ENCODE data around the gene TBC1D17. TPM values are rescaled to one million over a fixed set of nuclear protein-coding genes. Genes with fewer than 3 reads are reported as not detected.

The TBC1D17 gene
- polyA plus RNA-seq, 1 donor from 2014 or later = 13.1 TPM

DNA sequence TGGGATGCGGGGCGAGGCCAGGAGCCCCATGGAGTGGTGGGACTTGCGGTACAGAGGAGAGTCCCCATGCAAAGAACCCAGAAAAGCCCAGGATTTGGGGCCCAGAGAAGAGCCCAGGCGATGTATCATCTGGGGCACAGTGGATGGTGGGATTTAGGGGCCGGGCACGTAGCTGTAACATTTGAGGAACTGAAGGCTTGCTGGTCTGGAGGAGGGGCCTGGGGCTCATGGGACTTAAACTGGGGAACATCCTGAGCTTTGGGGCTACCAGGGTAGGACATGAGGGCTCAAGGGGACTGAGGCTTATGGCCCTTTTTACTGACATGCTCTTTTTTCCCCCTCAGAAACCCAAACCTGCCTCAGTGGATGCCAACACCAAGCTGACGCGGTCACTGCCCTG, 45.9 kb upstream of the TBC1D17 start:
- H3K4me3 ChIP-seq (ENCODE audit: low read length) = no peak overlapping the region
- H3F3A ChIP-seq (ENCODE audit: insufficient read depth, low read length, poor library complexity, severe bottlenecking) = no peaks in the 10 kb centered on the region
- H3K9ac ChIP-seq (ENCODE audit: low read length) = no peak overlapping the region
- no peaks in the 10 kb centered on the region for H3K9me2 ChIP-seq (ENCODE audit: insufficient read depth, low read length)
- no peaks in the 10 kb centered on the region for H3K9me3 ChIP-seq (ENCODE audit: low read length)
- H3K27ac ChIP-seq (ENCODE audit: low read length) = no peak overlapping the region
- no peak for TF ChIP-seq EZH2 (IDR thresholded peaks at IDR 0.05; ENCODE audit: borderline replicate concordance, insufficient read depth, low read length, poor library complexity, severe bottlenecking)
- no peak for TF ChIP-seq EP300 (conservative IDR thresholded peaks at IDR 0.05; ENCODE audit: poor library complexity, severe bottlenecking)
- no peak for TF ChIP-seq RAD21 (conservative IDR thresholded peaks at IDR 0.05)
- no peak for TF ChIP-seq POLR2AphosphoS5 (IDR thresholded peaks at IDR 0.05)
- TF ChIP-seq SMC3 (conservative IDR thresholded peaks at IDR 0.05; ENCODE audit: poor library complexity) = no peak
- no peak for TF ChIP-seq TAF1 (IDR thresholded peaks at IDR 0.05; ENCODE audit: low read depth)
- TF ChIP-seq, protein P1, sequence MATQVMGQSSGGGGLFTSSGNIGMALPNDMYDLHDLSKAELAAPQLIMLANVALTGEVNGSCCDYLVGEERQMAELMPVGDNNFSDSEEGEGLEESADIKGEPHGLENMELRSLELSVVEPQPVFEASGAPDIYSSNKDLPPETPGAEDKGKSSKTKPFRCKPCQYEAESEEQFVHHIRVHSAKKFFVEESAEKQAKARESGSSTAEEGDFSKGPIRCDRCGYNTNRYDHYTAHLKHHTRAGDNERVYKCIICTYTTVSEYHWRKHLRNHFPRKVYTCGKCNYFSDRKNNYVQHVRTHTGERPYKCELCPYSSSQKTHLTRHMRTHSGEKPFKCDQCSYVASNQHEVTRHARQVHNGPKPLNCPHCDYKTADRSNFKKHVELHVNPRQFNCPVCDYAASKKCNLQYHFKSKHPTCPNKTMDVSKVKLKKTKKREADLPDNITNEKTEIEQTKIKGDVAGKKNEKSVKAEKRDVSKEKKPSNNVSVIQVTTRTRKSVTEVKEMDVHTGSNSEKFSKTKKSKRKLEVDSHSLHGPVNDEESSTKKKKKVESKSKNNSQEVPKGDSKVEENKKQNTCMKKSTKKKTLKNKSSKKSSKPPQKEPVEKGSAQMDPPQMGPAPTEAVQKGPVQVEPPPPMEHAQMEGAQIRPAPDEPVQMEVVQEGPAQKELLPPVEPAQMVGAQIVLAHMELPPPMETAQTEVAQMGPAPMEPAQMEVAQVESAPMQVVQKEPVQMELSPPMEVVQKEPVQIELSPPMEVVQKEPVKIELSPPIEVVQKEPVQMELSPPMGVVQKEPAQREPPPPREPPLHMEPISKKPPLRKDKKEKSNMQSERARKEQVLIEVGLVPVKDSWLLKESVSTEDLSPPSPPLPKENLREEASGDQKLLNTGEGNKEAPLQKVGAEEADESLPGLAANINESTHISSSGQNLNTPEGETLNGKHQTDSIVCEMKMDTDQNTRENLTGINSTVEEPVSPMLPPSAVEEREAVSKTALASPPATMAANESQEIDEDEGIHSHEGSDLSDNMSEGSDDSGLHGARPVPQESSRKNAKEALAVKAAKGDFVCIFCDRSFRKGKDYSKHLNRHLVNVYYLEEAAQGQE (IDR thresholded peaks at IDR 0.05; ENCODE audit: borderline replicate concordance) = no peak
- TF ChIP-seq, protein P2, sequence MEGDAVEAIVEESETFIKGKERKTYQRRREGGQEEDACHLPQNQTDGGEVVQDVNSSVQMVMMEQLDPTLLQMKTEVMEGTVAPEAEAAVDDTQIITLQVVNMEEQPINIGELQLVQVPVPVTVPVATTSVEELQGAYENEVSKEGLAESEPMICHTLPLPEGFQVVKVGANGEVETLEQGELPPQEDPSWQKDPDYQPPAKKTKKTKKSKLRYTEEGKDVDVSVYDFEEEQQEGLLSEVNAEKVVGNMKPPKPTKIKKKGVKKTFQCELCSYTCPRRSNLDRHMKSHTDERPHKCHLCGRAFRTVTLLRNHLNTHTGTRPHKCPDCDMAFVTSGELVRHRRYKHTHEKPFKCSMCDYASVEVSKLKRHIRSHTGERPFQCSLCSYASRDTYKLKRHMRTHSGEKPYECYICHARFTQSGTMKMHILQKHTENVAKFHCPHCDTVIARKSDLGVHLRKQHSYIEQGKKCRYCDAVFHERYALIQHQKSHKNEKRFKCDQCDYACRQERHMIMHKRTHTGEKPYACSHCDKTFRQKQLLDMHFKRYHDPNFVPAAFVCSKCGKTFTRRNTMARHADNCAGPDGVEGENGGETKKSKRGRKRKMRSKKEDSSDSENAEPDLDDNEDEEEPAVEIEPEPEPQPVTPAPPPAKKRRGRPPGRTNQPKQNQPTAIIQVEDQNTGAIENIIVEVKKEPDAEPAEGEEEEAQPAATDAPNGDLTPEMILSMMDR (IDR thresholded peaks at IDR 0.05; ENCODE audit: poor library complexity, severe bottlenecking) = no peak
- TF ChIP-seq MXI1 (conservative IDR thresholded peaks at IDR 0.05; ENCODE audit: poor library complexity, severe bottlenecking) = no peak
- H3K27me3 ChIP-seq (ENCODE audit: insufficient read depth, low read depth, low read length) = no peaks in the 10 kb centered on the region
- no peak overlapping the region for H3K4me2 ChIP-seq (ENCODE audit: low read length)
- H3K36me3 ChIP-seq (ENCODE audit: insufficient read depth, low read length) = no peaks in the 10 kb centered on the region
- no peaks in the 10 kb centered on the region for H4K20me1 ChIP-seq (ENCODE audit: insufficient read depth)
- no peaks in the 10 kb centered on the region for H3K79me2 ChIP-seq (replicated peaks; ENCODE audit: insufficient read depth, low read length)
- H2AFZ ChIP-seq (ENCODE audit: low read depth, low read length) = no peak overlapping the region

DNA sequence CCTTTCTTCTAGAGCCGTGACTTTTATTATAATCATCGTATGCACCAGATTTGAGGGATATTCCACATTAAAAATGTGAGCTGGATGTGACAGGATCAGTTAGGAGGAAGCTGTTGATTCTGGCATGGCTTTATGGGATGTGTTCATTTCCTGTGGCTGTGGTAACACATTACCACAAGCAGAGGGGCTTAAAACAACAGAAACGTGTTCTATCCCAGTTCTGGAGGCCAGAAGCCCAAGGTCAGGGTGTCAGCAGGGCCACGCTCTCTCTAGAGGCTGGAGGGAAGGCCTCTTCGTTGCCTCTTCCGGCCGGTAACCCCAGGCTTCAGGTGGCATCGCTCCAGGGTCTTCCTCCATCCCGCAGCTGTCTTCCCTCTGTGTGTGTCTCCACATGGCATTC, 44.9 kb upstream of the TBC1D17 start:
- no peaks in the 10 kb centered on the region for H3K36me3 ChIP-seq (ENCODE audit: insufficient read depth, low read length)
- H3K4me2 ChIP-seq (ENCODE audit: low read length) = no peak overlapping the region
- no peaks in the 10 kb centered on the region for H4K20me1 ChIP-seq (ENCODE audit: insufficient read depth)
- H3K79me2 ChIP-seq (replicated peaks; ENCODE audit: insufficient read depth, low read length) = no peaks in the 10 kb centered on the region
- no peaks in the 10 kb centered on the region for H3F3A ChIP-seq (ENCODE audit: insufficient read depth, low read length, poor library complexity, severe bottlenecking)
- no peak overlapping the region for H3K9ac ChIP-seq (ENCODE audit: low read length)
- TF ChIP-seq POLR2AphosphoS5 (IDR thresholded peaks at IDR 0.05) (no peak), RAD21 (conservative IDR thresholded peaks at IDR 0.05) (no peak), EZH2 (IDR thresholded peaks at IDR 0.05; ENCODE audit: borderline replicate concordance, insufficient read depth, low read length, poor library complexity, severe bottlenecking) (no peak), EP300 (conservative IDR thresholded peaks at IDR 0.05; ENCODE audit: poor library complexity, severe bottlenecking) (no peak), TAF1 (IDR thresholded peaks at IDR 0.05; ENCODE audit: low read depth) (no peak), MXI1 (conservative IDR thresholded peaks at IDR 0.05; ENCODE audit: poor library complexity, severe bottlenecking) (no peak), SMC3 (conservative IDR thresholded peaks at IDR 0.05; ENCODE audit: poor library complexity) (no peak)
- TF ChIP-seq, protein P2 (IDR thresholded peaks at IDR 0.05; ENCODE audit: poor library complexity, severe bottlenecking) = no peak
- TF ChIP-seq, protein P1 (IDR thresholded peaks at IDR 0.05; ENCODE audit: borderline replicate concordance) = no peak
- H3K27ac ChIP-seq (ENCODE audit: low read length) = no peak overlapping the region
- no peaks in the 10 kb centered on the region for H3K9me2 ChIP-seq (ENCODE audit: insufficient read depth, low read length)
- no peaks in the 10 kb centered on the region for H3K27me3 ChIP-seq (ENCODE audit: insufficient read depth, low read depth, low read length)
- no peaks in the 10 kb centered on the region for H3K9me3 ChIP-seq (ENCODE audit: low read length)
- no peak overlapping the region for H2AFZ ChIP-seq (ENCODE audit: low read depth, low read length)
- H3K4me3 ChIP-seq (ENCODE audit: low read length) = no peak overlapping the region

All from neural cell (in vitro differentiated cells).